Measurements from ENCODE around the gene SYMPK. TPM values are rescaled to one million over a fixed set of nuclear protein-coding genes. Genes with fewer than 3 reads are reported as not detected.

The SYMPK gene
- total RNA-seq: 124 and 131 TPM in 2 replicates

DNA sequence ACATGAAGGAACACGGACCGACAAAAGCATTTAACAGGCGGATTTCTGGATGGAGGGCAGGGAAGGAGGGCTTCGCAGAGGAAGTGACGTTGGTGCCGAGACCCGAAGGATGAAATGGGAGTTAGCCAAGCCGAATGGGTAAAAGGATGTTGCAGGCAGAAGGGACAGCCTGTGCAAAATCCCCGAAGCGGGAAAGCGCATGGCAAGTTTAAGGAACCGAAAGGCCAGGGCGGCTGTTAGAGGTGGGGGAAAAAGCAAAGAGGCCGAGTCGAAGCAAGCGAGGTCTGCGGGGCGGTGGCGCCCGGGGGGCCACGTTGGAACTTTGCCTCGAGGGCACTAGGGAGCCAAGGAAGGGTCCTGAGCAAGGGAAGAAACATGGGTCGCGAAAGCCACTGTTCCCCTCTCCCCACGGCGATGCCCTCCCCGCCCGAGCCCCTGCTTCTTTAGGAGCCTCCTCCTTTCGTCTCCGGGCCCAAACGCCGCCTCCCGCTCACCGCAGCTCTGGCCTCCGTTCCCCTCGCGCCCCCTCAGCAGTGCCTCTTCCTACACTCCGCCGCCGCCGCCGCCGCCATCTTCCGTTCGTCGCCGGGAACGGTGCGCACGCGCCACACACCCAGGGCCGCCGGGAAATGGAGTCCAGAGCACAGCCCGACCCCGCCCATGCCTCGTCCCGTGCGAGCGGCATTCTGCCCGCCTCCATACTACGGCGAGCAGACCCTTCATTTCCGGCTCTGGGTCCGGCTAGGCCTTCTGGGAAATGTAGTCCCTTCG, at the start of gene SYMPK:
SYMPK (minus strand) TSS at position 584 of the 771 bp plus-strand sequence. CDS start 8,652 bp downstream, outside the sequence.
- peaks cover 24% of the 10 kb centered on the region for H3K4me1 Mint-ChIP-seq
- H3K27ac Mint-ChIP-seq: peak within 1 kb of the TSS; percentile 97
- H3K36me3 Mint-ChIP-seq (ENCODE audit: low read depth): peaks cover 20% of the 10 kb centered on the region
- H3K9me3 Mint-ChIP-seq: no peaks in the 10 kb centered on the region
- intact Hi-C loops (cut with micrococcal nuclease): loop anchor here (1.0 to 5.0 kb wide), 6 partner anchors 24 to 170 kb away; partner anchors contain the start of genes CCDC61, FBXO46, IRF2BP1 and MYPOP
- H3K27me3 Mint-ChIP-seq: peaks cover 36% of the 10 kb centered on the region
- peak; percentile 100 for DNase-seq
- peak within 1 kb of the TSS; percentile 90 for H3K4me3 Mint-ChIP-seq

DNA sequence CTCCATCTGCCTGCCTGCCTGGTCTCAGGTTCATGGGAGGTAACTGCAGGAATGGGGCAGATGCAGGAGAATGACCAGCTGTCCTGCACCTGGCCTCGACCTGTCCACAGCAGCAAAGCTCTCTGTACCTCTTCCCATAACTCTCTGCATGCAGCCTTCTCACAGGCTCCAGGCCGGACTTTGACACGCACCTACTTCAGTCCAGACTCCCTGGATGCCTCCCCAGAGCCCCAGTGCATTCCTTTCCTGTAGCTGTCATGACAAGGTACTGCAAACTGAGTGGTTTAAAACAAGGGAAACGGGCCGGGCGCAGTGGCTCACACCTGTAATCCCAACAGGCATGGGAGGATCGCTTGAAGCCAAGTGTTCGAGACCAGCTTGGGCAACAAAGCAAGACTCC, 48.3 kb upstream of the SYMPK start:
- H3K27me3 Mint-ChIP-seq: peaks cover 18% of the 10 kb centered on the region
- intact Hi-C loops (cut with micrococcal nuclease): no loop called here
- H3K36me3 Mint-ChIP-seq (ENCODE audit: low read depth): no peaks in the 10 kb centered on the region
- no peak overlapping the region for H3K4me3 Mint-ChIP-seq
- no peak overlapping the region for H3K27ac Mint-ChIP-seq
- no peak for DNase-seq
- H3K4me1 Mint-ChIP-seq: peaks cover 5% of the 10 kb centered on the region
- no peaks in the 10 kb centered on the region for H3K9me3 Mint-ChIP-seq

GRCh38 chr19:45908956-45909355, 46.0 kb upstream of the SYMPK start:
- peaks cover 5% of the 10 kb centered on the region for H3K4me1 Mint-ChIP-seq
- no peak overlapping the region for H3K27ac Mint-ChIP-seq
- peaks cover 20% of the 10 kb centered on the region for H3K27me3 Mint-ChIP-seq
- no peaks in the 10 kb centered on the region for H3K36me3 Mint-ChIP-seq (ENCODE audit: low read depth)
- DNase-seq: no peak
- H3K4me3 Mint-ChIP-seq: no peak overlapping the region
- intact Hi-C loops (cut with micrococcal nuclease): no loop called here
- H3K9me3 Mint-ChIP-seq: no peaks in the 10 kb centered on the region

DNA sequence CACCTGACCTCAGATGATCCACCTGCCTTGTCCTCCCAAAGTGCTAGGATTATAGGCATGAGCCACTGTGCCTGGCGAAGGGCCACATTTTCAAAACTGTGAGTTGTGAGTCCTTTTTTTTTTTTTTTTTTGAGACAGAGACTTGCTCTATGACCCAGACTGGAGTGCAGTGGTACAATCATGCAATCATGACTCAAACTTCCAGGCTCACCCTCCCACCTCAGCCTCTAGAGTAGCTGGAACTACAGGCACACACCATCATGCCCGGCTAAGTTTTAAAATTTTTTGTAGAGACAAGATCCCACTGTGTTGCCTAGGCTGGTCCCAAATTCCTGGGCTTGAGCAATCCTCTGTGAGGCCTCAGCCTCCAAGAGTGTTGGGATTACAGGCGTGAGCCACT, 43.3 kb upstream of the SYMPK start:
- no peak overlapping the region for H3K27ac Mint-ChIP-seq
- no peak for DNase-seq
- intact Hi-C loops (cut with micrococcal nuclease): no loop called here
- no peak overlapping the region for H3K4me3 Mint-ChIP-seq
- peaks cover 14% of the 10 kb centered on the region for H3K4me1 Mint-ChIP-seq
- H3K9me3 Mint-ChIP-seq: no peaks in the 10 kb centered on the region
- H3K36me3 Mint-ChIP-seq (ENCODE audit: low read depth): peaks cover 2% of the 10 kb centered on the region
- H3K27me3 Mint-ChIP-seq: peaks cover 16% of the 10 kb centered on the region

- no peak overlapping the region for H3K4me3 Mint-ChIP-seq
- H3K27me3 Mint-ChIP-seq: peaks cover 10% of the 10 kb centered on the region
- no peak for DNase-seq
- H3K4me1 Mint-ChIP-seq: peaks cover 22% of the 10 kb centered on the region
- peaks cover 10% of the 10 kb centered on the region for H3K36me3 Mint-ChIP-seq (ENCODE audit: low read depth)
- no peak overlapping the region for H3K27ac Mint-ChIP-seq
- intact Hi-C loops (cut with micrococcal nuclease): no loop called here
- H3K9me3 Mint-ChIP-seq: no peaks in the 10 kb centered on the region
Observed at GRCh38 chr19:45905011-45905410, 42.1 kb upstream of the SYMPK start.

DNA sequence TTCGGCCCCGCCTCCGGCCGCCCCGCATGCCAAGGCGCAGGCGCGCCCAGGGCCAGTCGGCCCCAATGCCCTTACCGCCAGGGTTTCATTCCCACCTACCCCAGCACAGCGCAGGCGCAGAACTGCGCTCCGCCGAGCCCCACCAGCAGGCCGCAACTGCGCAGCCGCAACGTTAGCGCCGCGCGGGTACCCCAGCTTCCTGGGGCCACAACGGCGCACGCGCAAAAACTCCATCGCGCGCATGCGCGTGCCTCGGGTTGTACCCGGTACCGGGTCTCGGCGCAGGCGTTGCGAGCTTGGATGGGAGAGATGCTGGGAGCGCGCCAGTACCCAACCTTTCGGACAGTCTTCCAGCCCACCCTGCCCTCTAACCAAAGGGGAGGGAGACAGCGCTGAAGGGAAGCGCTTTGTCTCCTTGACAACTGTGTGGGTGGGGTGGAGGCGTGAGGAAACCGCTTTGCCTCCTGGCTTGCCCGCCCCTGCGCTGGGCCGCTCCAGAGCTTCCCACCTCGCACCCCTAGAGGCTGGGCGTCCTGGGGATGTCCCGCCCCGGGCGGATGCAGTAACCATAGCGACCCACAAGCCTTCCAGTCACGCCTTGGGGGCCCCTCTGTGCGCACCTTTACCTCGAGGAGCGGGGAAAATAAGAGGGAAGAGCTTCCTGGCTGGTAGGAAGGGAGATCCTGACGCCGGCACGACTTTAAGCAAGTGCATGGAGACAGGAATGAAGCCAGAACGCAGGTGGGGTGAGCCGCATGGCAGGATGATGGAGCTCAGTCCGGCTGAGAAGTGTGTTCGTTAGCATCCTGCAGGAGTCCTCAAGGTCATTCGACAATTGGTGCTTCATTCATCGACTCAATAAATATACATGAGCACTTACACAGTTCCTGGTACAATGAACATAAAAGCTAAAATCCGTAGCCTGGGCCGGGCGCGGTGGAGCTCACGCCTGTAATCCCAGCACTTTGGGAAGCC, 40.0 kb upstream of the SYMPK start:
- Mint-ChIP-seq H3K4me3 (peak overlapping the region; percentile 85), H3K27me3 (peaks cover 2% of the 10 kb centered on the region), H3K36me3 (ENCODE audit: low read depth) (peaks cover 24% of the 10 kb centered on the region), H3K27ac (peak overlapping the region; percentile 91), H3K4me1 (peaks cover 22% of the 10 kb centered on the region), H3K9me3 (no peaks in the 10 kb centered on the region)
- peak; percentile 100 for DNase-seq
- intact Hi-C loops (cut with micrococcal nuclease): loop anchor here (1.0 to 5.0 kb wide), 6 partner anchors 17 to 1839 kb away; partner anchors contain the start of genes CALM3, CCDC61, IRF2BP1 and SIX5

DNA sequence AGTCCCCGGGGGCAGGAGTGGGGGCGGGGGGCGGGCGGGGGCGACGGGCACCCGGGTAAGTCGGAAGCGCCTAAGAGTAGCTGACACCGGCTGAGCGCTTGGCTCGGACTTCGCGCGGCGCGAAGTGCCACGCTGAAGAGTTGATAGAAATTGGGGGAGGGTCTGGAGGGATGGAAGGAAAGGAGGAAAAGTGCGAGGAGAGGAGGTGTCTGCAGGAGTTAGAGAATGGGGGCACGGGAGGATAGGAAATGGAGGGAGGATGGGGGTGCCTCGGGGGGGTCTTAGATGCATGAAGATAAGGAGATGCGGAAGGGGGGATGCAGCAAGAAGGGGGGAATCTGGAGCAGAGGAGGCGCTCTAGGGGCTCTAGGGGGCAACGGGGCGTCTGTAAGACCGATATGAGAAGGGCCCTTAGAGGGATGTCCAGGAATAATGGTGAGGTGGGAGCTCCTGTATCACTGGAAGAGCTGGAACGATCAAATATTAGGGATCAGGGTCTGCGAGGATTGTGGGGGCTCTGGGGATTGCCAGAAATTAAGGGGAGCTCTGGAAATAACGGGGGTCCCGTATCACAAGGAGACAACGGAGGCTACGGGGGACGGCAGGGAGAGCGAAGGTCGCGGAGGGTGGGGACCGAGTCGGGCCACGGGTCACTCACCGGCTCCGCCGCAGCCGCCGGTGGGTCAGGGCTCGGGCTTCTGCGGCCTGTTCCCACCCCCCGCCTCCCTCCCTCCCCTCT, 39.1 kb upstream of the SYMPK start, which contains the start of gene MYPOP:
MYPOP (minus strand) TSS at position 702 of the 739 bp plus-strand sequence. CDS start 840 bp downstream, outside the sequence.
- H3K27ac Mint-ChIP-seq: peak within 1 kb of the TSS; percentile 91
- H3K36me3 Mint-ChIP-seq (ENCODE audit: low read depth): peaks cover 24% of the 10 kb centered on the region
- peak; percentile 69 for DNase-seq
- peak within 1 kb of the TSS; percentile 85 for H3K4me3 Mint-ChIP-seq
- peaks cover 22% of the 10 kb centered on the region for H3K4me1 Mint-ChIP-seq
- no peaks in the 10 kb centered on the region for H3K9me3 Mint-ChIP-seq
- intact Hi-C loops (cut with micrococcal nuclease): loop anchor here (1.0 to 5.0 kb wide), 6 partner anchors 16 to 1840 kb away; partner anchors contain the start of genes CALM3, CCDC61, IRF2BP1 and SIX5
- peaks cover 2% of the 10 kb centered on the region for H3K27me3 Mint-ChIP-seq

DNA sequence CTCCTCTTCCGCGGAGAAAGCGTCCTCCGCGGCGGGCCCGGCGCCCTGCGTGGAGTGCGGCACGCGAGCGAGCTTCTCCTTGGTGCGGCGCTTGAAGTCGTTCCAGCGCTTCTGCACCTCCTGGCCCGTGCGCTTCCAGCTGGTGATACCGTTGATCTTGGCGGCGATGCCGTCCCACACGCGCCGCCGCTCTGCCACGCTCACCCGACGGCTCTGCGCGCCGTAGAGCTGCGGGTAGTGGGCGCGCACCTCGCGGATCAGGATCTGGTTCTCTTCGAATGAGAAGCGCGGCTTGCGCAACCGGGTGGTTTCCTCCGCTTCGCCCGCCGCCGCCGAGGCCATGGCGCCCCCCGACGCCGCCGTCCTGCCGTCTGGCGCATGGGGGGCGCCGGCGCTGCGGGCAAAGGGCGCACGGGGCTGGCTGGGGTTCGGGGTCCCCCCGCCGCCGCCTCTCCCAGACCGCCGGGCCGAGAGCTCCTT, 38.5 kb upstream of the SYMPK start:
- intact Hi-C loops (cut with micrococcal nuclease): loop anchor here (5.0 kb wide), 1 partner anchor 1841 kb away; no protein-coding TSS in a partner anchor
- Mint-ChIP-seq H3K27me3 (peaks cover 2% of the 10 kb centered on the region), H3K36me3 (ENCODE audit: low read depth) (peaks cover 24% of the 10 kb centered on the region), H3K9me3 (no peaks in the 10 kb centered on the region), H3K4me1 (peaks cover 22% of the 10 kb centered on the region), H3K4me3 (peak overlapping the region; percentile 85), H3K27ac (no peak overlapping the region)
- peak; percentile 77 for DNase-seq

DNA sequence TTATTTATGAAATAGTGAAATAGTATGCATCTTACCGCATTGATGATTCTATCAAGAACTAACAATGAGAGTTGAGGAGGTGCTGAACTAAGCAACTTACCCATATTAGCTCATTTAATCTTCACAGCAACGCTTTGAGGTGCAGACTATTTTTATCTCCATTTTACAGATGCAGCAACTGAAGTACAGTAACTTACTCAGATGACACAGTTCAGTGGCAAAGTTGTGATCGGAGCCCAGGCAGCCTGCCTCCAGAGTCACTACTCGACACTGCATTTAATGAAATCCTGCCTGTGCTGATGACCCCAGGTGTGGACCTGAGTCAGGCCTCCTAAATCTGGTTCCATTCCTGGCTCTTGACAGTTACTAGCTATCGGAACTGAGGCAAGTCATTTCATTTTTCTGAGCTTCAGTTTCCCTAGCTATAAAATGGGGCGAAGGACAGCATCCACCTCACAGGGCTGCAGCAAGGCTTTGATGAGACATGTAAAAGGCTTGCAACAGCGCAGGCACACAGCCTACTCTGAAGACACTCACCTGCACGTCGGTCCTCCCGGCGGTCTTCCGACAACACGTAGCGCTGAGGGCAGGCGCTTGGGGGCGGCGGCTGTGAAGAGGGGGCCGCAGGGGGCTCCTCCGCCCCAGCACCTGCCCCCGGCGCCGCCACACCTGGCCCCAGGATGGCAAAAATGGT, 37.9 kb upstream of the SYMPK start:
- no peaks in the 10 kb centered on the region for H3K9me3 Mint-ChIP-seq
- H3K4me3 Mint-ChIP-seq: peak overlapping the region; percentile 44
- no peak for DNase-seq
- intact Hi-C loops (cut with micrococcal nuclease): loop anchor here (5.0 kb wide), 1 partner anchor 1841 kb away; no protein-coding TSS in a partner anchor
- no peak overlapping the region for H3K27ac Mint-ChIP-seq
- peaks cover 2% of the 10 kb centered on the region for H3K27me3 Mint-ChIP-seq
- H3K4me1 Mint-ChIP-seq: peaks cover 22% of the 10 kb centered on the region
- H3K36me3 Mint-ChIP-seq (ENCODE audit: low read depth): peaks cover 24% of the 10 kb centered on the region

- Mint-ChIP-seq H3K4me1 (peaks cover 22% of the 10 kb centered on the region), H3K4me3 (peak overlapping the region; percentile 3), H3K36me3 (ENCODE audit: low read depth) (peaks cover 28% of the 10 kb centered on the region), H3K27me3 (peaks cover 2% of the 10 kb centered on the region), H3K9me3 (no peaks in the 10 kb centered on the region), H3K27ac (no peak overlapping the region)
- intact Hi-C loops (cut with micrococcal nuclease): loop anchor here (5.0 kb wide), 1 partner anchor 1842 kb away; no protein-coding TSS in a partner anchor
- DNase-seq: no peak
Observed at GRCh38 chr19:45899919-45900589, 37.1 kb upstream of the SYMPK start.

- H3K27me3 Mint-ChIP-seq: peaks cover 2% of the 10 kb centered on the region
- no peak overlapping the region for H3K27ac Mint-ChIP-seq
- no peak overlapping the region for H3K4me3 Mint-ChIP-seq
- H3K9me3 Mint-ChIP-seq: no peaks in the 10 kb centered on the region
- intact Hi-C loops (cut with micrococcal nuclease): no loop called here
- peaks cover 28% of the 10 kb centered on the region for H3K36me3 Mint-ChIP-seq (ENCODE audit: low read depth)
- peaks cover 22% of the 10 kb centered on the region for H3K4me1 Mint-ChIP-seq
- no peak for DNase-seq
Observed at GRCh38 chr19:45899253-45899652, 36.3 kb upstream of the SYMPK start.

GRCh38 chr19:45897261-45897812, 34.4 kb upstream of the SYMPK start:
- H3K4me1 Mint-ChIP-seq: peaks cover 17% of the 10 kb centered on the region
- intact Hi-C loops (cut with micrococcal nuclease): no loop called here

More at GRCh38 chr19:45897261-45897812, 34.4 kb upstream of the SYMPK start:
- Mint-ChIP-seq H3K27ac (no peak overlapping the region), H3K36me3 (ENCODE audit: low read depth) (peaks cover 26% of the 10 kb centered on the region), H3K27me3 (no peaks in the 10 kb centered on the region), H3K4me3 (no peak overlapping the region), H3K9me3 (no peaks in the 10 kb centered on the region)
- DNase-seq: no peak
